DMS 273 treated with DMSO at 0.1 percent for 48 hours (cell line): ENCODE results near the gene DNMBP.
"Not testable (repeated sequence)": the region's sequence is repeated elsewhere in the genome, so short reads cannot be mapped to it uniquely, and the experiment has no call there.

ENCODE experiments used
- DNase-seq: peaks from one replicate; lab custom pipeline; 2025; lab: John Stamatoyannopoulos, UW

The DNMBP gene

DNA sequence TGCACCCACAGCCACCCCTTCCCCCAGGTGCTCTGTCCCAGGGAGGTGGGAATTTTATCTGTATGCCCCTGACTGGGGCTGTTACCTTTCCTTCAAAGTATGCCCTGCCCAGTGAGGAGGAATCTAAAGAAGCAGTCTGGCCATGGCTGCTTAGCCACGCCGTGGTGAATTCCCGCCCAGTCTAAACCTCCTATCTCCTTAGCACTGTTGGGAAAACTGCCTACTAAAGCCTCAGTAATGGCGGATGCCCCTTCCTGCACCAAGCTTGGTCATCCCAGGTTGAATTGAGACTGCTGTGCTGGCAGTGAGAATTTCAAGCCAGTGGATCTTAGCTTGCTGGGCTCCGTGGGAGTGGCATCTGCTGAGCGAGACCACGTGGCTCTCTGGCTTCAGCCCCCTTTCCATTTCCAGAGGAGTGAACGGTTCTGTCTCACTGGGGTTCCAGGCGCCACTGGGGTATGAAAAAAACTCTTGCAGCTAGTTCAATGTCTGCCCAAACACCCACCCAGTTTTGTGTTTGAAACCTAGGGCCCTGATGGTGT is 140.1 kb downstream of the DNMBP start:
- no peak for DNase-seq

- not testable (repeated sequence) for DNase-seq
Measured at GRCh38 chr10:99867250-99867649, 142.5 kb downstream of the DNMBP start.

DNA sequence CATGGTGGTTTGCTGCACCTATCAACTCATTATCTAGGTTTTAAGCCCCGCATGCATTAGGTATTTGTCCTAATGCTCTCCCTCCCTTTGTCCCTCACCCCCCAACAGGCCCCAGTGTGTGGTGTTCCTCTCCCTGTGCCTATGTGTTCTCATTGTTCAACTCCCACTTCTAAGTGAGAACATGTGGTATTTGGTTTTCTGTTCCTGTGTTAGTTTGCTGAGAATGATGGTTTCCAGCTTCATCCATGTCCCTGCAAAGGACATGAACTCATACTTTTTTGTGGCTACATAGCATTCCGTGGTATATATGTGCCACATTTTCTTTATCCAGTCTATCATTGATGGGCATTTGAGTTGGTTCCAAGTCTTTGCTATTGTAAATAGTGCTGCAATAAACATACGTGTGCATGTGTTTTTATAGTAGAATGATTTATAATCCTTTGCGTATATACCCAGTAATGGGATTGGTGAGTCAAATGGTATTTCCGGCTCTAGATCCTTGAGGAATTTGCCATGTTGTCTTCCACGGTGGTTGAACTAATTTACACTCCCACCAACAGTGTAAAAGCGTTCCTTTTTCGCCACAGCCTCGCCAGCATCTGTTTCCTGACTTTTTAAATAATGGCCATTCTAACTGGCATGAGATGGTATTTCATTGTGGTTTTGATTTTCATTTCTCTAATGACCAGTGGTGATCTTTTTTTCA is 146.1 kb downstream of the DNMBP start:
- DNase-seq: not testable (repeated sequence)

DNA sequence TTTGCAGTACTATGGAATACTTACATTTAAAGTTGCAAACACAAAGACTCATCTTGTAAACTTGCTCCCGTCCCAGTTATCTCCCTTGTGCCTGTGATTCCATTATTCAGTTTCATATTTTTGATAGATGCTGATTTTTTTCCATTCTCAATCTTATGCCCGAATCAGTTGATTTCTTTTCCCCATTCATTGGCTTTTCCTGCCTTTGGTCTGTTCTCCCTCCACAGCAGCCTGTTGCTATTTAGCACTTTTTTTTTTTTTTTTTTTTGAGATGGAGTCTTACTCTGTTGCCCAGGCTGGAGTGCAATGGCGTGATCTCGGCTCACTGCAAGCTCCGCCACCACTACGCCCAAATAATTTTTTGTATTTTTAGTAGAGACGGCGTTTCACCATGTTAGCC is 149.3 kb downstream of the DNMBP start:
- no peak for DNase-seq

- no peak for DNase-seq
Measured at GRCh38 chr10:99859585-99859984, 150.2 kb downstream of the DNMBP start.

GRCh38 chr10:99858849-99859248 is 150.9 kb downstream of the DNMBP start:
- DNase-seq: no peak

GRCh38 chr10:99855479-99856071 is 154.2 kb downstream of the DNMBP start:
- DNase-seq: no peak

GRCh38 chr10:99854860-99855259 is 154.9 kb downstream of the DNMBP start:
- DNase-seq: no peak

- no peak for DNase-seq
Measured at GRCh38 chr10:99853655-99854054, 156.1 kb downstream of the DNMBP start.

- no peak for DNase-seq
Measured at GRCh38 chr10:99852481-99853213, 157.1 kb downstream of the DNMBP start.

GRCh38 chr10:99851825-99852224 is 157.9 kb downstream of the DNMBP start:
- no peak for DNase-seq

- no peak for DNase-seq
Measured at GRCh38 chr10:99850767-99851340, 158.9 kb downstream of the DNMBP start.

- DNase-seq: no peak
Measured at GRCh38 chr10:99850021-99850766, 159.6 kb downstream of the DNMBP start.

GRCh38 chr10:99849536-99849935 is 160.2 kb downstream of the DNMBP start:
- no peak for DNase-seq

DNA sequence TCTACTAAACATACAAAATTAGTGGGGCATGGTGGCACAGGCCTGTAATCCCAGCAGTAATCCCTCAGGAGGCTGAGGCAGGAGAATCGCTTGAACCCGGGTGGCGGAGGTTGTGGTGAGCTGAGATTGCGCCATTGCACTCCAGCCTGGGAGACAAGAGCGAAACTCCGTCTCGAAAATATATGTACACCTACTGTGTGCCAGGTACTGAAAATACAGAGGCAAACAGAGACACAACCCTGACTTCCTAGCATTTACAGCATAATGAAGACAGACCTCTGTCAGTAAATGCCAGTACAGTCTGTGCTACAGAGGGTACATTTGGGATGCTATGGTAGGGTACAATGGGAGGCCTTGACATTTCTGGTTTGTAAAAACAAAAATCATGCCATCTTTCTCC is 160.7 kb downstream of the DNMBP start:
- no peak for DNase-seq

- DNase-seq: peak; percentile 41
Measured at GRCh38 chr10:99845837-99846382, 163.8 kb downstream of the DNMBP start.

DNA sequence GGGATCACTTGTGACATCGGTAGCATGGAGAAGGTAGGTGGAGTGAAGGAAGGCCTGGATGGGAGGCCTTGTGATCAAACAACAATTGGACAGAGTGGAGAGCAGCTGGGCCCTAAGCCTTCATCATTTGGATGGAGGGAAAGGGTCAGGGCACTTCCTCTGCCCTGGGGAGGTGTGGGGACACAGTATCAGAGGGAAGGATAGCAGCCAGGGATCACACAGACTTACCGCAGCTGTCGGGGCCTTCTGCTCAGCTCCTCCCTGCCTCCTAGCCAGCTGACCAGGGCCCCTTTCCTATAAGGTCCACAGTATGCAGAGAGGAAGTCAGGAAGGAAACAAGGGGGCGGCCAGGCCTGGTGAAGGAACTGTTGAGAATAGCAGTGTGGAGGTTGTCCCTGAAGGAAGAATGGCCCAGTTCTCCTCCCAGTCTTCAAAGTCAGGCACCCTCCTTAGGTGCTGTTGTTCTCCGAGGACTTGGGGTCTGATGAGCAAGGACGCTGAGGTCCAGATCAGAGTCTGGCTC is 165.3 kb downstream of the DNMBP start:
- DNase-seq: no peak

DNA sequence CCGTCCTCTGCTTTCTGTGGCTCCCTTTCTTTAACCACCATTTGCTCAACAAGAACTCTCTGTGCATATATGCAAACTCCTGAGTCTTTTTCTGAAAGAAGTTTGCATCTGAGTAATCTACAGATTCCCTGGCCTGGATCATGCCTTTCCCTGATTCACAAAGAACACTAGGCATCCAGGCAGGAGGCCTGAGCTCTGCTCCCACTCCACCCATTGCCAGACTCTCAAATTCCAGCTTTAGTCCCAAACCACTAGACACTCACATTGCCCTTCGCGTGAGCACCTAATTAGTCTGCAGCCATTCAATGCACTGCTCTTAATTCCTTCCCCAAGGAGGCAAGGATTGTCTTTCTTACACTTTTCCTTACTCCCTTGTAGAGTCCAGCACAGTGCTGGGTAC is 166.4 kb downstream of the DNMBP start:
- no peak for DNase-seq

GRCh38 chr10:99841746-99842145 is 168.0 kb downstream of the DNMBP start:
- no peak for DNase-seq

- not testable (repeated sequence) for DNase-seq
Measured at GRCh38 chr10:99840859-99841258, 168.9 kb downstream of the DNMBP start.

GRCh38 chr10:99836711-99837110 is 173.0 kb downstream of the DNMBP start:
- no peak for DNase-seq
